ENCODE data around the gene ZRANB3.
"Not testable (repeated sequence)": the region's sequence is repeated elsewhere in the genome, so short reads cannot be mapped to it uniquely, and the experiment has no call there.

The ZRANB3 gene

DNA sequence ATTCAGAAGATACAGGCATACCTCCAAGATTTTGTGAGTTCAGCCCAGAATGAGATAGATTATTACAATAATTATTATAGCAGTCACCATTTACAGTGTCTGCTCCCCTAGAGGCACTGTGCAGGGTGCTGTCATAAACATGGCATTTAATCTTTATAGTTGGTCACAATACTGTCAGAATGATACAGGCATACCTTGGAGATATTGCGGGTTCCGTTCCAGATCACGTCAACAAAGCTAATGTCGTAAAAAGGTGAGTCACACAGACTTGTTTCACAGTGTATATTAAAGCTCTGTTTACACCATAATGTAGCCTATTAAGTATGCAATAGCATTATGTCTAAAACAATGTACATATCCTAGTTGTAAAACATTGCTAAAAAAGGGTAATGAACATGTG, 45.6 kb downstream of the ZRANB3 start:
- DNase-seq = no peak

DNA sequence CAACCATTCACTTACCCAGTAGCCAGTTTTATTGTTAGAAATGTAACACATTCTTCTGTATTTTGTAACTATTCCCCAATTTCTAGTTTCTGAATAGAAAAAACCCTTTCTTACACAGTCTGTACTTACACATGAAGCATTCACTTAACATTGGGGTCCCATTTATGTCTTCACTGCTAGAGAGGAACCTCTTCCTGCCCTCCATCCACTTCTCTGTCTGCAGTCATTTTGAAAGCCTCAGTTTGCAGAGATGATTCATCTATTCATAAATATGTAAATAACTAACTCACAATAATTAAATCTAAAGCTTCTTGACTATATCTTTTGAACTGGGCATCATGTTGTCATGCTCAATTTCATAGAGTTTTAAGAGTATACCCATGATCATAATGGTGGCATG, 55.9 kb downstream of the ZRANB3 start:
- DNase-seq = no peak

- no peak for DNase-seq
These were observed 57.5 kb downstream of the ZRANB3 start for GRCh38 chr2:135473567-135473966.

GRCh38 chr2:135471106-135471505, 59.9 kb downstream of the ZRANB3 start:
- DNase-seq = no peak

DNA sequence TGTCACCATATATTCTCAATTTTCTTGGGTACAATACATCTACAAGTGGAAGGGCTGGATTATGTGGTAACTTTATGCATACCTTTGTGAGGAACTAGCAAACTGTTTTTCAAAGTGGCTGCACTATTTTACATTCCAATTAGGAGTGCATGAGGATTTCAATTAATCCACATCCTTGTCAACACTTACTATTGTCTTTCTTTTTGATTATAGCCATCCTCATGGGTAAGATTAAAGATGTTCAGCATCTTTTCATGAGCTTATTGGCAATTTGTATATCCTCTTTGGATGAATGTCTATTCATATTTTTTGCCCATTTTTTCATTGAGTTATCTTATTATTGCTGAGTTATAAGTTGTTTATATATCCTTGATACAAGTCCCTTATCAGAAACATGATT, 73.7 kb downstream of the ZRANB3 start:
- DNase-seq = no peak

DNA sequence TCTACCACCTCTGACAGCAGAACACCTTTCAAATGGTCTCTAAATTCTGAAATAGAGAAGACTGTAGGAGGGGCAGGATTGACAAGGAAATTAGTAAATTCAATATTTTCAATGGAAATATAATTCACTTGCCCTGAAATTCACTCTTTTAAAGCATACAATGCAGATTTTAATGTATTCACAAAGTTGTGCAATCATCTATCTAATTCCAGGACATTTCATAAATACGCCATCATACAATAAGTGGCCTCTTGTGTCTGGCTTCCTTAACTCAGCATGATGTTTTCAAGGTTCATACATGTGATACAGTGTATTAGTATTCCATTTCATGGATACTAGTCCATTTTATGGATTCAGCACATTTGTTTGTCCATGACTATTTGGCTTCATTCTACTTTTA, 74.2 kb downstream of the ZRANB3 start:
- DNase-seq = no peak

- DNase-seq = no peak
These were observed 74.6 kb downstream of the ZRANB3 start for GRCh38 chr2:135456431-135456830.

GRCh38 chr2:135454608-135455007, 76.4 kb downstream of the ZRANB3 start:
- DNase-seq = no peak

DNA sequence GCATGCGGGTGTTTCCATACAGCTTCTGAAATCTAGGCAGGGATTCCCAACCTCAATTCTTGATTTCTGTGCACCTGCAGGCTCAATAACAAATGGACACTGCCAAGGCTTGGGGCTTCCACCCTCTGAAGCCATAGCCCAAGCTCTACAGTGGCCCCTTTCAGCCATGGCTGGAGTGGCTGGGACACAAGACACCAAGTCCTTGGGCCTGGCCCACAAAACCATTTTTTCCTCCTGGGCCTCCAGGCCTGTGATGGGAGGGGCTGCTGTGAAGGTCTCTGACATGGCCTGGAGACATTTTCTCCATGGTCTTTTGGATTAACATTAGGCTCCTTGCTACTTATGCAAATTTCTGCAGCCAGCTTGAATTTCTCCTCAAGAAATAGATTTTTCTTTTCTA, 78.0 kb downstream of the ZRANB3 start:
- DNase-seq = not testable (repeated sequence)

GRCh38 chr2:135451966-135452365, 79.1 kb downstream of the ZRANB3 start:
- no peak for DNase-seq

GRCh38 chr2:135443013-135443412, 88.0 kb downstream of the ZRANB3 start:
- DNase-seq = not testable (repeated sequence)

DNA sequence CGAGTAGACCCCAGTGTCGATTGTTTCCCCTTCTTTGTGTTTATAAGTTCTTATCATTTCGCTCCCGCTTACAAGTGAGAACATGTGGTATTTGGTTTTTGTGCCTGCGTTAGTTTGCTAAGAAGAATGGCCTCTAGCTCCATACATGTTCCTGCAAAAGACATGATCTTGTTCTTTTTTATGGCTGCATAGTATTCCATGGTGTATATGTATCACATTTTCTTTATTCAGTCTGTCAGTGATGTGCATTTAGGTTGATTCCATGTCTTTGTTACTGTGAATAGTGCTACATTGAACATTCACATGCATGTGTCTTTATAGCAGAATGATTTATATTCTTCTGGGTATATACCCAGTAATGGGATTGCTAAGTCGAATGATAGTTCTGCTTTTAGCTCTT, 95.9 kb downstream of the ZRANB3 start:
- DNase-seq = not testable (repeated sequence)

DNA sequence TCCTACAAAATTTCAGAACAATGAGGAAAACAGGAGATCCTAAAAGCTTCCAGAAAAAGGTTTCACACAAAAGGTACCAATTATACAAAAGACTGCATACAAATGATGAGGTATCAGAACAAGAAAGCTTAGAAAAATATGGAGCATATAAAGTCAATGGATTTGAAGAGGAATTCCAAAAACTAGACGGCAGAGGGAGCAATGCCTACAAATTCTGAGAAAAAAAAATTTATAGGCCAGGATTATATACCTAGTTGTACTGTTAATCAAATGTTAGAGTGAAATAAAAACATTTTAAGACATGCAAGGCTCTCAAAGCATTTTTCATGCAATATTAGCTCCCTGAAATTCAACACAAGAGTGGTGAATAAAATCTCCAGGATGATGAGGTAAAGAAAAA, 106.2 kb downstream of the ZRANB3 start:
- no peak for DNase-seq

GRCh38 chr2:135422898-135423297, 108.1 kb downstream of the ZRANB3 start:
- DNase-seq = no peak

- no peak for DNase-seq
These were observed 119.4 kb downstream of the ZRANB3 start for GRCh38 chr2:135411646-135412045.

DNA sequence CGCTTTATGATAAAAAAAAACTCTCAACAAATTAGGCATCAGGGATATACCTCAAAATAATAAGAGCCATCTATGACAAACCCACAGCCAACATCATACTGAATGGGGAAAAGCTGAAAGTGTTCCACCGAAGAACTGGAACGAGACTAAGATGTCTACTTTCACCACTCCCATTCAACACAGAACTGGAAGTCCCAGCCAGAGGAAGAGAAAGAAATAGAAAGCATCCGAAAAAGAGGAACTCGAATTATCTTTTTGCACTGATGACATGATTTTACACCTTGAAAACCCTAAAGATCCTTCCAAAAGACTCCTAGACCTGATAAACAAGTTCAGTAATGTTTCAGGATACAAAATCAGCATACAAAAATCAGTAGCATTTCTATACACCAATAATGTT, 121.6 kb downstream of the ZRANB3 start:
- no peak for DNase-seq

DNA sequence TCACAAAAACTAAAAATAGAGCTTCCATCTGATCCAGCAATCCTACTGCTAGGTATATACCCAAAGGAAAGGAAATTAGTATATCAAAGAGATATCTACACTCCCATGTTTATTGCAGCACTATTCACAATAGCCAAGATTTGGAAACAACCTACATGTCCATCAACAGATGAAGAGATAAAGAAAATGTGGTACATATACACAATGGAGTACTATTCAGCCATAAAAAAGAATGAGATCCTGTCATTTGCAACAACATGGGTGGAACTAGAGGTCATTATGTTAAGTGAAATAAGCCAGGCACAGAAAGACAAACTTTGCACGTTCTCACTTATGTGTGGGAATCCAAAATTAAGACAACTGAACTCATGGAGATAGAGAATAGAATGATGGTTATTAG, 134.8 kb downstream of the ZRANB3 start:
- not testable (repeated sequence) for DNase-seq

DNA sequence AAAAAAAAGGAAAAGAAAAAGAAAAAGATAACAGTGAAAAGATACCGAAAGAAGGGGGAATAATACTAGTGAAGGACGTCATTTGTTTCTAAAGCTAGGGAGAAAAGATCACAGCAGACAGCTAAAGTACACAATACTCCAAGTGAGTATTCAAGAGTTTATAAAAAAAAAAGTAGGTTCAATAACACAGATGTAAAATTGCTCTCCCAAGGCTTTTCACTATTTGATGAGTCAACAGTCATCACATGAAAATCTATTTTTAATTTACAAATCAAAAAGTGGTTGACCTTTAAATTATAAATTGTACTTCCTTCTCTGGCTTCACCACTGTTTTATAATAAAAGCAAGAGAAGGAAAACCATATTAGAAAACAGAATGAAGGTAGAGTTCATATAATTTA, 144.0 kb downstream of the ZRANB3 start:
- DNase-seq = no peak

- DNase-seq = no peak
These were observed 152.4 kb downstream of the ZRANB3 start for GRCh38 chr2:135378591-135378990.

DNA sequence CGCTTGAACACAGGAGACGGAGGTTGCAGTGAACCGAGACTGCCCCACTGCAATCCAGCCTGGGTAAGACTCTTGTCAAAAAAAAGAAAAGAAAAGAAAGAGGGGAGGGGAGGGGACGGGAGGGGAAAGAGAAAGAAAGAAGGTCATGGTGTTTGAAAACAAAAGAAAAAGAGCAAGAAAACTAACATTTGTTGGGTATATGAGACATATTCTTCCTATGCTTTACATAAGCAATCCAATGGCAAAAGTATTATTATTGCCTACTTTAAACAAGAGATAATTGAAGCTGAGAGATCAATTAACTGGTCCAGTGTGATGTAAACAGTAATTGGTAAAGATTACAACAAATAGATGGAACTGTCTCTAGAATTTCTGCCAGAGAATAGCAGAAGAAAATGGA, 157.3 kb downstream of the ZRANB3 start:
- no peak for DNase-seq

DNA sequence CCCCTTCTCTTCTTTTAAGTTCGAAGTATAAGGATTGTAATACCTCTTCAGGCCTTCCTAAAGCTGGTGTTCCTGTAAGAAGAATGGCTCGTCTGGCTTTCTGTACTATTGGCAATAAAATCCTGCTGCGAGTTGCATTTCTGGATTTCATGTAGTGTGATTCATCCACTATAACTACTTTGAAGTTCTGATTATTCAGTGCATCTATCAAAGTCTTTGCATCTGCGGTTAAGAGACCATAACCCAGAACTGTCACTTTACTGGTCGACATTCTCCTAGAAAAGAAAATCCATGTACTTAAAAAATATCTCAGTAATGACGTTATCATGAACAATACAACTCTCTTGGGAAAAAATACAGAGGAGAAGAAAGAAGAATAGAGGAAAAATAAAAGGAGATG, 181.1 kb downstream of the ZRANB3 start:
- no peak for DNase-seq

DNA sequence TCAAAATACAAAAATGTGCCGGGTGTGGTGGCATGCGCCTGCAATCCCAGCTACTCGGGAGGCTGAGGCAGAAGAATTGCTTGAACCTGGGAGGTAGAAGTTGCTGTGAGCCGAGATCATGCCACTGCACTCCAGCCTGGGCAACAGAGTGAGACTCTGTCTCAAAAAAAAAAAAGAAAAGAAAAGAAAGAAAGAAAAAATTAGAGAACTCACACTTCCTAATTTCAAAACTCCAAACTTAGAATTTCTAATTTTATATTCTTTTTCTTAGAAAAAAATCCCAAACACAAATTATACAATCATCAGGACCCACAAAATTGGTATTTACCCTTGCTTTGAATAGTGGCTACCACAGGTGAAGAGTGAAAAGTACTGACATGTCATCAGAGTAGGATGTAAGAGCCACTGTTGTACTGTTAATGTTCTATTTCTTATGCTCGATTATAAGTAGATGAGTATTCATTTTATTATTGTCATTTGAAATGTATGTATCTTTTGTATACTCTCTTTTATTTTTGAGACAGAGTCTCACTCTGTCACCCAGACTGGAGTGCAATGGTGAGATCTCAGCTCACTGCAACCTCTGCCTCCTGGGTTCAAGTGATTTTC, 182.8 kb downstream of the ZRANB3 start:
- not testable (repeated sequence) for DNase-seq

GRCh38 chr2:135337071-135337470, 193.9 kb downstream of the ZRANB3 start:
- no peak for DNase-seq

DNA sequence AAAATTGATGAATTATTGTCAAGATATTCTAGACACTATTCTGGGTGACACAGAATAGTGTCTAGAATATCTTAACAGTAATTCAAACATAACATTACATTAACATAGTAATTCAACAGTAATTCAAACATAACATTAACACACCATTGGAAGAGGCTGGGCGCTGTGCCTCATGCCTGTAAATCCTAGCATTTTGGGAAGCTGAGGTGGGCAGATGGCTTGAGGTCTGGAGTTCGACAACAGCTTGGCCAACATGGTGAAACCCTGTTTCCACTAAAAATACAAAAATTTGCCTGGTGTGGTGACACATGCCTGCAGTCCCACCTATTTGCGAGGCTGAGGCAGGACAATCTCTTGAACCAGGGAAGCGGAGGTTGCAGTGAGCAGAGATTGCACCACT, 195.8 kb downstream of the ZRANB3 start:
- DNase-seq = no peak

GRCh38 chr2:135327146-135327545, 203.9 kb downstream of the ZRANB3 start:
- DNase-seq = no peak

Measured in effector CD4-positive, alpha-beta T cell (primary cell).